GM12891 (cell line): ENCODE data around the gene ATAT1.
"Not testable (repeated sequence)": the region's sequence is repeated elsewhere in the genome, so short reads cannot be mapped to it uniquely, and the experiment has no call there.

Experiments
- DNase-seq: peaks from one replicate; pipeline ENCODE4 v3.0.0; 2011; ENCODE audit warnings: low spot score; ENCODE audit not compliant: insufficient read length
- FAIRE-seq: peaks from 2 replicates; lab custom pipeline; 2011; peaks lifted over from hg19 to GRCh38; lab: Jason Lieb, UNC
- PAX5 ChIP-seq: IDR thresholded peaks from 2 replicates; pipeline ENCODE4 v1.6.1; 2011; ENCODE audit warnings: low read length, moderate library complexity, mild to moderate bottlenecking; ENCODE audit not compliant: insufficient read depth, severe bottlenecking
- POLR2A ChIP-seq: IDR thresholded peaks from 2 replicates; pipeline ENCODE4 v1.6.1; 2011; ENCODE audit warnings: low read depth, low read length, control low read depth
- POLR2AphosphoS5 ChIP-seq: IDR thresholded peaks from 2 replicates; pipeline ENCODE4 v1.6.1; 2011; ENCODE audit warnings: low read depth, low read length, control low read depth
- POU2F2 ChIP-seq: IDR thresholded peaks from 2 replicates; pipeline ENCODE4 v1.6.1; 2011; ENCODE audit warnings: low read depth, mild to moderate bottlenecking, control low read depth, low read length, moderate library complexity
- SPI1 ChIP-seq: IDR thresholded peaks from 2 replicates; pipeline ENCODE4 v1.6.1; 2011; ENCODE audit warnings: low read depth, low read length, control low read depth
- TAF1 ChIP-seq: IDR thresholded peaks from 2 replicates; pipeline ENCODE4 v1.6.1; 2011; ENCODE audit warnings: low read depth, low read length, control low read depth

Gene ATAT1

GRCh38 chr6:30647242-30648116, 20.8 kb downstream of the ATAT1 start:
- no peak for FAIRE-seq
- TF ChIP-seq POLR2AphosphoS5, result peak; percentile 50; the same call in 1 of the 2 replicates
- no peak; the same call in none of the 2 replicates for TF ChIP-seq POLR2A
- no peak for TF ChIP-seq SPI1
- no peak for TF ChIP-seq POU2F2
- TF ChIP-seq PAX5, result no peak
- 0 out of 2 replicates have a peak, but pooled peaks have one; percentile 34 for TF ChIP-seq TAF1
- peak; percentile 82 for DNase-seq

- FAIRE-seq (no peak), DNase-seq (no peak)
- TF ChIP-seq TAF1 (no peak), POLR2A (0 out of 2 replicates have a peak, but pooled peaks have one; percentile 11), POU2F2 (no peak), PAX5 (no peak), POLR2AphosphoS5 (no peak), SPI1 (peak; percentile 61)
Observed at GRCh38 chr6:30651143-30651542, 24.5 kb downstream of the ATAT1 start.

DNA sequence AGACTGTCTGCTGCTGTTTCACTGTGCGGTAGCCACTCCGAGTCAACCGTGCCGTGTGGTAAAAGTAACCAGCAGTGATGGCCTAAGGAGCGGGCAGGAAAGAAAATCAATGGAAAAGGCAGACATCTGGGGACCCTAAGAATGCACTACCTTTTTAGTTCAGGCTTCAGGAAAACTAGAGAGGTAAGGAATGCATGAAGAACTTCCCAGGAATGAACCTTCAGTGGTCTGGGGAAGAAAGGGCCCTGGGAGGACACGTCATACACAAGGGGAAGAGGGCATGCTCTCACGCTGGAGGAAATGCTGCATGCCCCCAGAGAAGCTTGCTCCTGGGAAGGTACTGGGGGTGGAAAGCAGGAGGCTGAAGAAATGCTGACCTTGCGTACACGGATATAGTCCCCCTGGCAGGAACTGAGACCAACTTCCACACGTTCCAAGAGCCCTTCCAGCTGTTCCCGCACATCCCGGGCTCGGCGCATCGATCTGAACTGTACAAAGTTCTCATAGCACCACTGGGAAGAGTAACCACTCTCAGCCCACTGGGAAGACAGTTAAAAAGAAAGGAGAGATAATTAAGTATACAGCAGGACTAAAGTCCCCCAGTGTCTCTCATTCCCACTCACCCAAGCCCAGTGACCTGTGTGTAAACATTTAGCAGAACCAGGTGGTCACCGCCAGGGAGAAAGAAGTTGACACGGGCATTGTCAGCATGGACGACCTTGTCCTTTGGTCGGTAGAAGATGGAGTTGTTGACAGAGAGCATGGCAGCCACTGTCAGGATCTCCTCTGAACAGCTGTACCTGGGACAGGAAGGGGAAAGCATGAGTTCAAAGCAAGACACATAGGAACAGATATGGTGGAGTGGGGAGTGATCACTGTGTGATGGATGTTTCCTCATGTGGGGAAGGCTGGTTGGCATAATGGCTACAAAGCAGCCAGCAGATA, 28.4 kb downstream of the ATAT1 start:
- no peak for TF ChIP-seq SPI1
- no peak for TF ChIP-seq POU2F2
- TF ChIP-seq TAF1, result no peak
- TF ChIP-seq POLR2AphosphoS5, result no peak
- no peak for DNase-seq
- no peak for FAIRE-seq

DNA sequence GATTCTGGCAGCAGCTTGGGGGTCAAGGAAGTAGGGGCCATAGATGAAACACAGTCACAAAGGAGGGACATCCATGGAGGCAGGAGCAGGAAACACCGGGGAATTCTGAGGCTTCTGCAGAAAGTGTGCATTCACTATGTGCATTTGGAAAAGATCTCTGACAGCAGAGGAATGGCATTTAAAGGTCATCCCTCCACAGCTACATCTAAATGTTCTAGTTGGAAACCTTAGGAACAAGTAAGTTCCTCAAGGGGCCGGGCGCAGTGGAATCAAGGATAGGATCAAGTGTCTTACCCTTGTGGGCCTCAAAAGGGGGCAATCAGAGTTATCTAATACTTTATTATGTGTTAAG, 29.0 kb downstream of the ATAT1 start:
- FAIRE-seq (no peak), DNase-seq (no peak)
- TF ChIP-seq SPI1, result no peak
- TF ChIP-seq POLR2AphosphoS5, result no peak
- no peak for TF ChIP-seq PAX5
- no peak for TF ChIP-seq POLR2A
- no peak for TF ChIP-seq POU2F2
- TF ChIP-seq TAF1, result no peak

- DNase-seq, result no peak
- TF ChIP-seq TAF1, result no peak
- TF ChIP-seq POU2F2, result no peak
- no peak for TF ChIP-seq SPI1
- TF ChIP-seq POLR2A, result no peak
- no peak for FAIRE-seq
Observed at GRCh38 chr6:30656513-30656912, 29.8 kb downstream of the ATAT1 start.

GRCh38 chr6:30657454-30657853, 30.8 kb downstream of the ATAT1 start:
- FAIRE-seq (no peak), DNase-seq (no peak)
- no peak for TF ChIP-seq SPI1
- TF ChIP-seq POLR2A, result no peak
- no peak for TF ChIP-seq PAX5
- TF ChIP-seq POU2F2, result no peak
- no peak for TF ChIP-seq POLR2AphosphoS5
- TF ChIP-seq TAF1, result no peak

DNA sequence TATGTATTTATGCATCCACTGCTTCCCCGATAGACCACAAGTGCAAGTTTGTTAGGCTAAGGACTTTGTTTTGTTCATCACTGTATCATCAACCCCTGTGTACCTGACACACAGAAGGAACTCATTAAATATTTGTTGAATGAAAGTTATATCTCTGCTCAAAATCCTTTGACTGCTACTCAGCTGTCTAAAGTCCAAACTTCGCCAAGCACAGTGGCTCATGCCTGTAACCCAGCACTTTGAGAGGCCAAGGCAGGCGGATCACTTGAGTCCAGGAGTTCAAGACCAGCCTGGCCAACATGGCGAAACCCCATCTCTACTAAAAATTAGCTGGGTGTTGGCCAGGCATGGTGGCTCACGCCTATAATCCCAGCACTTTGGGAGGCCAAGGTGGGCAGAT, 31.2 kb downstream of the ATAT1 start:
- FAIRE-seq, result not testable (repeated sequence)

DNA sequence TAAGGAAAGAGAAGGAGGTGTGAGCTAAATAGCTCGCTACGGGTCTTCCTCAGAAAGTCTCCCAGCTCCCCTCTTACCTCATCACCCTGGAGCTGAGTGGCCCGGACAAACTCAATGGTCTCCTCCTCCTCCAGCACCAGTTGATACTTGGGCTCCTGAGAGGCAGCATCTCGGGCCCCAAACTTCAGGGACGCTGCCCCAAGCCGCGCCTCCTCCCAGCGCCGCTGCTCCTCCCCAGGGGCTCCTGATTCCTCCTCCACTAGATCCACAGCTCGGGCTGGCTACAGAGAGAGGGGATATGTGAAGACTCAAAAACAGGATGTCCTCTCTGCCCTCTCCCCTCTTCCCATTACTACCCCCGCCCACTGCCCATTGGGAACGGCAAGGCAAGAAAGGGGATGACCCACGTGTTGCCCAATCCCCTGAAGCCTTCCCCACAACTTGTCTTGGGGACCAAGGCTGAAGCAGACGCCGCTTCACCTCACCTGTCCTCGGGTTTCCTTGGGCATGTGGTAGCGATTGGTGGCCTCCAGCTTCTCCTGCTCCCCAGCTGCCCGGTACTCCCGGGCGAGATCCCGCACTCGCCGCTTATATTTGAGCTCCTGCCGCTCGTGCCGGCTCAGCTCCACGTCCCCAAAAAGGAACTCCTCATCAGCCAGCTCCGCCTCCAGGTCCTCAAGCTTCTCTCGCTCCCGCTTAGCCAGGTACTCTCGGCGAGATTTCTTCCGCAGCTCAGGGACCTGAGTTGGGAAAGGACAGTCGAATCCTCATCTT, 38.5 kb downstream of the ATAT1 start:
- no peak for FAIRE-seq
- TF ChIP-seq POLR2A, result no peak
- TF ChIP-seq SPI1, result no peak
- no peak for TF ChIP-seq POLR2AphosphoS5
- TF ChIP-seq PAX5, result no peak
- no peak for TF ChIP-seq TAF1
- no peak for TF ChIP-seq POU2F2
- DNase-seq, result no peak

More for the DNA sequence above, 31.2 kb downstream of the ATAT1 start:
- not testable (repeated sequence) for DNase-seq

- FAIRE-seq, DNase-seq: not testable (repeated sequence)
Observed at GRCh38 chr6:30666300-30666699, 39.6 kb downstream of the ATAT1 start.
